Measurements from ENCODE around the gene CTSD.

The CTSD gene

GRCh38 chr11:1770061-1770460 lies 6.3 kb upstream of the CTSD start:
- TF ChIP-seq REST (IDR thresholded peaks at IDR 0.05; ENCODE audit: insufficient read depth in 1 of 2, low read depth in 2 of 2, low read length in 2 of 2) (no peak), FOXP2 (optimal IDR thresholded peaks at IDR 0.05; ENCODE audit: borderline replicate concordance, extremely low read depth, extremely low read length, insufficient read depth) (no peak), TAF1 (IDR thresholded peaks at IDR 0.05; ENCODE audit: borderline replicate concordance, insufficient read depth, low read length) (no peak), SIN3A (IDR thresholded peaks at IDR 0.05; ENCODE audit: borderline replicate concordance, insufficient read depth, low read length) (no peak)

- TF ChIP-seq FOXP2 (optimal IDR thresholded peaks at IDR 0.05; ENCODE audit: borderline replicate concordance, extremely low read depth, extremely low read length, insufficient read depth) (no peak), POLR2AphosphoS5 (IDR thresholded peaks at IDR 0.05; ENCODE audit: low read depth, low read length) (no peak), SIN3A (IDR thresholded peaks at IDR 0.05; ENCODE audit: borderline replicate concordance, insufficient read depth, low read length) (no peak), TAF1 (IDR thresholded peaks at IDR 0.05; ENCODE audit: borderline replicate concordance, insufficient read depth, low read length) (no peak), REST (IDR thresholded peaks at IDR 0.05; ENCODE audit: insufficient read depth in 1 of 2, low read depth in 2 of 2, low read length in 2 of 2) (no peak)
These were observed 4.4 kb upstream of the CTSD start for GRCh38 chr11:1768141-1768469.

DNA sequence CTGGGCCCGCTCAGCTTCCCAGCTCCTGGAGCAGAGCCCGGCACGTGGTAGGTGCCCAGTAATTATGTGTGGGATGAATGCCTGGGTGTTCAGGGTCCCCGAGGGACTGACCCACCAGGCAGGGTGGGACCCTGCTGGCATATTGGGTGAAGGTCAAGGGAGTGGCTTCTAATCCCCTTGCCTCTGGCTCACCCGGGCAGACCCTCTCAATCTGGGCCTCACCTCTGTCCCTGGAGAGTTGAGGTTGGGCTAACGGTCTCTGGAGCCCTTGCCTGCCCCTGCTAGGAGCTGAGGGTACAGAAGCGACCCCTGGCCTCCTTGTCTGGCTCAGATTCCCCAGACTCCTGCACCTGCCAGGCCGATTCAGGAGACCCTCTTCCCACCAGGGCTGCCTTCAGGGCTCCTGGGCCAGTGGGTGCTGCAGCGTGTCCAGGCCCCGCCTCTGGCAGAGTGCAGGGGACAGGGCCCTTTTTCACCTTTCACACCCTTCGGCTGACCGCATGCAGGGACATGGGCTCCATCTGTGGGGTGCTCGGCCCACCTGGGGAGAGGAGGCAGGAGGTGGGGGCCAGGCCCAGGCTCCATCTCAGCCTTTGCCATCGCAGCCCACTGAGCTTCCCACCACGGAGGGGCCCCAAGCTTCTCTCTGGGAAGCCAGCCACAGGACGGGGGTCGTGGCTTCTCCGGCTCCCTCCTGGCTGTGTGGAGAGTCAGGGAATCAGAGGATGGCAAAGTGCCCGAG lies 3.8 kb upstream of the CTSD start:
- TF ChIP-seq FOXP2 (optimal IDR thresholded peaks at IDR 0.05; ENCODE audit: borderline replicate concordance, extremely low read depth, extremely low read length, insufficient read depth) (no peak), TAF1 (IDR thresholded peaks at IDR 0.05; ENCODE audit: borderline replicate concordance, insufficient read depth, low read length) (no peak), REST (IDR thresholded peaks at IDR 0.05; ENCODE audit: insufficient read depth in 1 of 2, low read depth in 2 of 2, low read length in 2 of 2) (no peak), SIN3A (IDR thresholded peaks at IDR 0.05; ENCODE audit: borderline replicate concordance, insufficient read depth, low read length) (no peak), POLR2AphosphoS5 (IDR thresholded peaks at IDR 0.05; ENCODE audit: low read depth, low read length) (no peak)

DNA sequence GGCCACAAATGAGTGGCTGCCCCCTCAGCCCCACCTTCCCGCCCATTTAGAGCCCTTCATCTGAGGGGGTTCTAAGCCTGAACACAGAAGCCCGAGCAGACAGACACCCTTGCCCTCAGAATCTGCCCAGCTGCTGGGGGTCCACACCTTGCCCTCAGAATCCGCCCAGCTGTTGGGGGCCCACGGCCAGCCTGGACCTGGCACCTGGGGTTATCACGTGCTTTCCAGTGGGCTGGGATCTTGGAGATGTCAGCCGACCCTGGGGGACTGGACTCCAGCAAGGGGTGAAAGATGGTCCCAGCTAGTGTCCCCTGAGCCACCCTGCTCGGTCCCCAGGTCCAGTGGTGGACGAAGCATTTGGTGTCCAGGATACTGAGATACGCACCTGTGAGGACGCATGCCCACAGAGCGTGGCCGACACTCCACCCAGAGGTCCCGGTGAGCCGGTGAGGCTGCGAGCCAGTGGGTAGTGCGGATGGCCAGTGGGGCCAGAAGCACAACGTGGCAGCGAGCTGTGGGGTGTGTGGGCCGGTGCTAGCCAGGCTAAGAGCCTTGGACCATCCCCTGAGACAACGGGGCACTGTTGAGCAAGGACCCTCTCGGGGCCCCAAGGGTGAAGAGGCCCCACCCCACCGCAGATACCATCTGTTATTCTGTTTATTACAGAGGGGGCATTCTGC lies 3.1 kb upstream of the CTSD start:
- TF ChIP-seq SIN3A (IDR thresholded peaks at IDR 0.05; ENCODE audit: borderline replicate concordance, insufficient read depth, low read length) (no peak), REST (IDR thresholded peaks at IDR 0.05; ENCODE audit: insufficient read depth in 1 of 2, low read depth in 2 of 2, low read length in 2 of 2) (no peak), FOXP2 (optimal IDR thresholded peaks at IDR 0.05; ENCODE audit: borderline replicate concordance, extremely low read depth, extremely low read length, insufficient read depth) (no peak)

Data from PFSK-1 (cell line).